GM19397 (cell line): ENCODE results near the gene VPS8.
A peak's percentile ranks its signal among the peaks of the same experiment; 100 is the strongest.
"Not testable (repeated sequence)": the region's sequence is repeated elsewhere in the genome, so short reads cannot be mapped to it uniquely, and the experiment has no call there.

ENCODE experiments used
- ATAC-seq: cut with Tn5 transposase; IDR thresholded peaks from one replicate; pipeline ENCODE4 v1.9.1; 2021; ENCODE audit warnings: mild to moderate bottlenecking, moderate library complexity; ENCODE audit not compliant: unreplicated experiment

Gene VPS8

GRCh38 chr3:184864000-184864399 is 52.0 kb downstream of the VPS8 start:
- ATAC-seq, result no peak

GRCh38 chr3:184868477-184868876 is 56.5 kb downstream of the VPS8 start:
- ATAC-seq, result no peak

GRCh38 chr3:184872200-184872599 is 60.2 kb downstream of the VPS8 start:
- ATAC-seq, result no peak

- no peak for ATAC-seq
These were observed 61.2 kb downstream of the VPS8 start for GRCh38 chr3:184873141-184873540.

- ATAC-seq, result no peak
These were observed 63.0 kb downstream of the VPS8 start for GRCh38 chr3:184874709-184875644.

GRCh38 chr3:184880276-184881019 is 68.5 kb downstream of the VPS8 start:
- ATAC-seq, result no peak

GRCh38 chr3:184884359-184885017 is 72.5 kb downstream of the VPS8 start:
- peak; percentile 93 for ATAC-seq

- no peak for ATAC-seq
These were observed 73.1 kb downstream of the VPS8 start for GRCh38 chr3:184885112-184885511.

GRCh38 chr3:184887574-184887973 is 75.6 kb downstream of the VPS8 start:
- ATAC-seq, result no peak

GRCh38 chr3:184889312-184889904 is 77.4 kb downstream of the VPS8 start:
- no peak for ATAC-seq

- no peak for ATAC-seq
These were observed 82.1 kb downstream of the VPS8 start for GRCh38 chr3:184894051-184894450.

GRCh38 chr3:184895350-184895749 is 83.4 kb downstream of the VPS8 start:
- ATAC-seq, result no peak

- no peak for ATAC-seq
These were observed 84.4 kb downstream of the VPS8 start for GRCh38 chr3:184896336-184896735.

GRCh38 chr3:184899953-184900595 is 88.1 kb downstream of the VPS8 start:
- ATAC-seq, result no peak

- ATAC-seq, result not testable (repeated sequence)
These were observed 95.1 kb downstream of the VPS8 start for GRCh38 chr3:184907031-184907430.

GRCh38 chr3:184907681-184908649 is 96.0 kb downstream of the VPS8 start:
- ATAC-seq, result no peak

GRCh38 chr3:184908859-184909258 is 96.9 kb downstream of the VPS8 start:
- no peak for ATAC-seq

GRCh38 chr3:184910664-184911063 is 98.7 kb downstream of the VPS8 start:
- ATAC-seq, result no peak

GRCh38 chr3:184911570-184911969 is 99.6 kb downstream of the VPS8 start:
- ATAC-seq, result no peak
